PC-9 (cell line): ENCODE results near the gene MOSPD3. TPM values are rescaled to one million over a fixed set of nuclear protein-coding genes. Genes with fewer than 3 reads are reported as not detected.

Experiments used
- BruUV-seq: library from RNA; stranded (reverse); fragments of 400-500 nt; replicated peaks from 2 replicates; lab custom pipeline; 2021; lab: Mats Ljungman, UMichigan
- CTCF ChIA-PET: fragments of 300-600 bp; sonication (Branson Sonifier 250); formaldehyde crosslinking; loops from one replicate; lab custom pipeline; 2022; ENCODE audit warnings: antibody characterized with exemption; lab: Charles Lee
- POLR2A ChIA-PET: fragments of 300-600 bp; sonication (Branson Sonifier 250); formaldehyde crosslinking; loops from one replicate; lab custom pipeline; 2022; ENCODE audit warnings: antibody characterized with exemption; ENCODE audit not compliant: unreplicated experiment; lab: Charles Lee
- DNase-seq, 2 experiments: peaks; one replicate each; pipeline versions ENCODE4 v3.0.0 to v3.0.0-alpha.2; 2015 to 2022; ENCODE audit warnings: mixed read lengths in 1 of 2
- H2AFZ ChIP-seq: fragments of 200-600 bp; sonication (generic); 2 replicates; pipeline ENCODE4 v1.8.1; 2017; ENCODE audit warnings: antibody characterized with exemption
- H3F3A ChIP-seq: fragments of 200-600 bp; sonication (generic); 2 replicates; pipeline ENCODE4 v1.8.1; 2017; ENCODE audit warnings: antibody characterized with exemption, mild to moderate bottlenecking, low read depth; ENCODE audit not compliant: insufficient read depth
- H3K27ac ChIP-seq: fragments of 200-600 bp; sonication (generic); 2 replicates; pipeline ENCODE4 v1.6.1; 2016; ENCODE audit warnings: mixed run types
- H3K27me3 ChIP-seq: fragments of 200-600 bp; sonication (generic); 2 replicates; pipeline ENCODE4 v1.6.1; 2016; ENCODE audit warnings: low read depth, mixed run types; ENCODE audit not compliant: insufficient read depth
- H3K36me3 ChIP-seq: fragments of 200-600 bp; sonication (generic); 2 replicates; pipeline ENCODE4 v1.6.1; 2016; ENCODE audit warnings: low read depth, mixed run types
- H3K4me1 ChIP-seq: fragments of 200-600 bp; sonication (generic); replicated peaks from 2 replicates; pipeline ENCODE4 v1.6.1; 2016; ENCODE audit warnings: mixed run types; ENCODE audit not compliant: insufficient read depth
- H3K4me2 ChIP-seq: fragments of 200-600 bp; sonication (generic); 2 replicates; pipeline ENCODE4 v1.6.1; 2017; ENCODE audit warnings: mixed run types
- H3K4me3 ChIP-seq: fragments of 200-600 bp; sonication (generic); 2 replicates; pipeline ENCODE4 v1.6.1; 2016; ENCODE audit warnings: mixed run types
- H3K79me2 ChIP-seq: fragments of 200-600 bp; sonication (generic); 2 replicates; pipeline ENCODE4 v1.6.1; 2017; ENCODE audit warnings: low read depth, mixed run types
- H3K9me2 ChIP-seq: fragments of 200-600 bp; sonication (generic); 2 replicates; pipeline ENCODE4 v1.8.1; 2017; ENCODE audit warnings: mild to moderate bottlenecking; ENCODE audit not compliant: insufficient read depth
- H3K9me3 ChIP-seq: fragments of 200-600 bp; sonication (generic); 2 replicates; pipeline ENCODE4 v1.8.1; 2016; ENCODE audit warnings: low read depth; ENCODE audit not compliant: insufficient read depth
- H4K20me1 ChIP-seq: fragments of 200-600 bp; sonication (generic); 2 replicates; pipeline ENCODE4 v1.8.1; 2017; ENCODE audit not compliant: insufficient read depth
- EZH2 ChIP-seq: fragments of 200-600 bp; sonication (generic); IDR thresholded peaks from 2 replicates; pipeline ENCODE4 v1.8.0; 2017; ENCODE audit warnings: antibody characterized with exemption, low read depth
- intact Hi-C: fragments of 100-400 bp; cut with micrococcal nuclease; formaldehyde crosslinking; loops from one replicate; pipeline ENCODE4 v1.10.0; 2022; ENCODE audit not compliant: unreplicated experiment
- total RNA-seq: library from RNA; stranded (reverse); gene quantifications from 2 replicates; pipeline ENCODE4 v1.2.3, GENCODE V29; 2021
- TF ChIP-seq, protein P1 (sequence below): fragments of 200-600 bp; sonication (generic); conservative IDR thresholded peaks from 2 replicates; pipeline ENCODE4 v1.6.1; 2017; ENCODE audit warnings: mixed run types, antibody characterized with exemption, mild to moderate bottlenecking, moderate library complexity

Gene MOSPD3
- total RNA-seq, 1 experiment from 2014 or later: 38.1 TPM

DNA sequence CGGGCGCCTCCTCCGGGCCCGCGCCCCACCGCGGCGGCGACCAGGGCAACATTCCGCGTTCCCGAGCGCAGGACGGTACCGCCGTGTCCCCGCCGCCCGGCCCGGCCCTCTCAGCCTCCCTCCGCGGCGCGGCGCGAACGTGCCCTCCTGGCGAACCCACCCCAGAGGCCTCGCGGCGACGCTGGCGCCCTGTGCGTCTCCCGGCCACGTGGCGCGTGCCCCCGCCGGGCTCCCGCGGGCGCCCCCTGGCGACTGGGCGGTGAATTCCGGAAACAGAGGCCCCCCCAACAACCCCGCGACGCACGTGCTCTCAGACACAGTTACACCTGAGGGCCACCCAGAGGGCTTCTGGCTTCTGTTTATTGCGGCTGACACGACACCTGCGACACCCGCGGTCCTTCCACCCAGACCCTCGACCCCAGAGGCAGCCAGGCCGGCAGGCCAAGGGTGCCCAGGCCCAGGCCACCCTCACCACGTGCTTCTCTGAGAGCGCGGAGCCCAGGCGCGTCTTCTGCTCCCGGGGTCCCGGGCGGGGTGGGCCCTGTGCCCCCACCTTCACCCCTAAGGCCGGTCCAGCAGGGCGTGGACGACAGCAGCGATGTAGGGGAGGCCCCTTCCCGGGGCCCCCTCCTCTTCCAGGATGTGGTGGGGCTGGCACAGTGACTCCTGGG lies 38.5 kb upstream of the MOSPD3 start, which contains the start of gene SAP25:
TSS of gene SAP25 (minus strand) at position 210 of the 671 bp plus-strand sequence. CDS start at position 52, 158 bp downstream.
- CTCF ChIA-PET: interaction anchor here (0.6 kb wide), 1 partner anchor 87 kb away, joined by 3 read pairs; no protein-coding TSS in a partner anchor

DNA sequence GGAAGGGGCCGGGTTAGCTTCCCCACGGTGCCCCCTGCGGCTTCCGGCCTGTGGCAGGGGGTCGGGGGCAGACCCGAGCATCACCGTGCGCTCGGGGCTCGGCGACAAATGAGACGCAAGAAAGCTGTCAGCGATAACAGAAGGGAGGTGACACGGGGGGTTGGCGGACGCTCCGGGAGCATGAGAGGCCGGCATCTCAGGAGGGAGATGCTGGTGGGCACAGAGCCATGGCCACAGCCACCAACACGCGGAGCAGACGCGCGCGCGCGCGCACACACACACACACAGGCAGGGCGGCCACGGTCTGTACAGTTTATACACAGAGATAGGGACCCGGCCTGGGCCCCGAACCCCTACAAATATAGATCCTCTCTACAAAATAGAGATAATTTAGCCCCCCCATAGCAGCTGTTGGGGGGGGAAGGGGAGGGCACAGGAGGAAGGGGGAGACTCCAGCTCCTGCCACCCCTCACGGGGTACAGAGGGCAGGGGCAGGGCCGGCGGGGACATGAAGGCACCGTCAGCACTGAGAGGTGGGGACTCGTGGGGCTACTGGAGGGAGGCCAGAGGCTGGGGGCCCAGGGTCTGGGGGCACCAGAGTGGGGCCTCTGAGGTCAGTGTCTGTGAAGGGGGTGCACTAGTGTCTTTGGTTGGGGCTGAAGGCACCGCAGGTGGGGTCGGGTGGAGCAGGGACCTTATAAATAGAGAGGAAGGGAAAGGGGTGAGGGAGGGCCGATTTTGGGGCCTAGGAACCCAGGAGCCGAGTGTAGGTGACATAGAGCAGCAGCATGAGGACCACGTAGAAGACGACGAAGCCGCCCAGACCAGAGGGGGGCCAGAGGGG lies 37.8 kb upstream of the MOSPD3 start:
- H4K20me1 ChIP-seq: no peaks in the 10 kb centered on the region
- H3K4me2 ChIP-seq: no peak overlapping the region
- H3K36me3 ChIP-seq: no peaks in the 10 kb centered on the region
- ChIA-PET POLR2A (no interaction called here), CTCF (interaction anchor here (0.6 kb wide), 2 partner anchors 88 to 107 kb away, joined by 3 read pairs; no protein-coding TSS in a partner anchor)
- H3K9me3 ChIP-seq: no peaks in the 10 kb centered on the region
- H3K27me3 ChIP-seq: no peaks in the 10 kb centered on the region
- H3K79me2 ChIP-seq: no peaks in the 10 kb centered on the region
- intact Hi-C loops: no loop called here
- TF ChIP-seq, protein P1, sequence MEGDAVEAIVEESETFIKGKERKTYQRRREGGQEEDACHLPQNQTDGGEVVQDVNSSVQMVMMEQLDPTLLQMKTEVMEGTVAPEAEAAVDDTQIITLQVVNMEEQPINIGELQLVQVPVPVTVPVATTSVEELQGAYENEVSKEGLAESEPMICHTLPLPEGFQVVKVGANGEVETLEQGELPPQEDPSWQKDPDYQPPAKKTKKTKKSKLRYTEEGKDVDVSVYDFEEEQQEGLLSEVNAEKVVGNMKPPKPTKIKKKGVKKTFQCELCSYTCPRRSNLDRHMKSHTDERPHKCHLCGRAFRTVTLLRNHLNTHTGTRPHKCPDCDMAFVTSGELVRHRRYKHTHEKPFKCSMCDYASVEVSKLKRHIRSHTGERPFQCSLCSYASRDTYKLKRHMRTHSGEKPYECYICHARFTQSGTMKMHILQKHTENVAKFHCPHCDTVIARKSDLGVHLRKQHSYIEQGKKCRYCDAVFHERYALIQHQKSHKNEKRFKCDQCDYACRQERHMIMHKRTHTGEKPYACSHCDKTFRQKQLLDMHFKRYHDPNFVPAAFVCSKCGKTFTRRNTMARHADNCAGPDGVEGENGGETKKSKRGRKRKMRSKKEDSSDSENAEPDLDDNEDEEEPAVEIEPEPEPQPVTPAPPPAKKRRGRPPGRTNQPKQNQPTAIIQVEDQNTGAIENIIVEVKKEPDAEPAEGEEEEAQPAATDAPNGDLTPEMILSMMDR: no peak
- no peak overlapping the region for H2AFZ ChIP-seq
- H3K4me3 ChIP-seq: no peak overlapping the region
- peak in 1 of 2 experiments; percentile 20 for DNase-seq
- H3K27ac ChIP-seq: no peak overlapping the region
- BruUV-seq: no TSS peak
- H3K9me2 ChIP-seq: no peaks in the 10 kb centered on the region
- no peaks in the 10 kb centered on the region for H3F3A ChIP-seq
- no peaks in the 10 kb centered on the region for H3K4me1 ChIP-seq

More for the DNA sequence above, 38.5 kb upstream of the MOSPD3 start, which contains the start of gene SAP25:
- TF ChIP-seq EZH2: no peak
- TF ChIP-seq, protein P1: no peak
- H3K4me3 ChIP-seq: no peak within 1 kb of the TSS
- no peaks in the 10 kb centered on the region for H3K36me3 ChIP-seq
- peaks cover 6% of the 10 kb centered on the region; the same call in 1 of the 2 replicates for H3F3A ChIP-seq
- H3K27ac ChIP-seq: no peak within 1 kb of the TSS
- no peaks in the 10 kb centered on the region for H4K20me1 ChIP-seq
- H3K79me2 ChIP-seq: no peaks in the 10 kb centered on the region
- H3K4me1 ChIP-seq: no peaks in the 10 kb centered on the region
- BruUV-seq: no TSS peak
- H3K9me3 ChIP-seq: no peaks in the 10 kb centered on the region
- intact Hi-C loops: no loop called here
- peak in 1 of 2 experiments; percentile 19 for DNase-seq
- POLR2A ChIA-PET: no interaction called here
- H3K4me2 ChIP-seq: no peak within 1 kb of the TSS
- no peak within 1 kb of the TSS for H2AFZ ChIP-seq
- H3K9me2 ChIP-seq: no peaks in the 10 kb centered on the region
- no peaks in the 10 kb centered on the region for H3K27me3 ChIP-seq

- BruUV-seq: no TSS peak
- Histone ChIP-seq H3K27me3 (no peaks in the 10 kb centered on the region), H2AFZ (no peak overlapping the region), H4K20me1 (no peaks in the 10 kb centered on the region), H3K4me2 (no peak overlapping the region), H3K4me3 (no peak overlapping the region), H3K36me3 (no peaks in the 10 kb centered on the region), H3F3A (no peaks in the 10 kb centered on the region), H3K9me2 (no peaks in the 10 kb centered on the region), H3K79me2 (no peaks in the 10 kb centered on the region), H3K27ac (no peak overlapping the region), H3K9me3 (no peaks in the 10 kb centered on the region), H3K4me1 (no peaks in the 10 kb centered on the region)
- POLR2A ChIA-PET: no interaction called here
- no peak for TF ChIP-seq EZH2
- TF ChIP-seq, protein P1: no peak
- intact Hi-C loops: no loop called here
- DNase-seq: peak in 1 of 2 experiments; percentile 32
- CTCF ChIA-PET: no interaction called here
Measured at GRCh38 chr7:100575206-100575631, 37.1 kb upstream of the MOSPD3 start.
